Midbrain (tissue), 1 donor: Measurements from ENCODE around the gene CDH13.

Source experiments
- DNase-seq: peaks from one replicate; lab custom pipeline; 2025; lab: John Stamatoyannopoulos, UW

The CDH13 gene

DNA sequence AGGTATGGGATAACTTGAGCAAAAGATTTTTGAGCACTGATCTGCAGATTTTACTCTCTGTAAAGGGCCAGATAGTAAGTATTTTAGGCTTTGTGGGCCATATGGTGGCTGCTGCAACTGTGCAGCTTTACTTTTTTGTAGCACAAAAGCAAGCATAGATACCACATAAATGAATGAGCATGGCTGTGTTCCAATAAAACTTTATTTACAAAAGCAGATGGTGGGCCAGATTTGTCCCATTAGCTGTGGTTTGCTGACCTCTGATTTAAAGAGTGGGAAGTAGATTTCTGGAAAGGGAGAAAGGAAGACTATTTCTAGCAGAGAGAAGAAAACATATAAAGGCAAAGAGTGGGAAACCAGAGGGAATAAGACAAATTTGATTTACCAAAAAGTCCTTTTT, 882.5 kb downstream of the CDH13 start:
- no peak for DNase-seq

DNA sequence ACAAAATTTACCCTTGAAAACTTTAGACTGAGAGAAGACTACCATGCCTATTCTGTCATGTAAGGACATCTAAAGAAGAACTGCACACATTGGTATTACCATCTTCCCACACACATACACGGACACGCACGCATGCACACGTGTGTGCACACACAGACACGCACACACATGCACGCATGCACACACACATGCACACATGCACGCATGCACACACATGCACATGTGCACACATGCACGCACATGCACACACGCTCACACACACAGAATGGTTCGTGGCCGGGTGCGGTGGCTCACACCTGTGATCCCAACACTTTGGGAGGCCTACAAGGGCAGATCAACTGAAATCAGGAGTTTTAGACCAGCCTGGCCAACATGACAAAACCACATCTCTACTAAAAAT, 884.1 kb downstream of the CDH13 start:
- no peak for DNase-seq

DNA sequence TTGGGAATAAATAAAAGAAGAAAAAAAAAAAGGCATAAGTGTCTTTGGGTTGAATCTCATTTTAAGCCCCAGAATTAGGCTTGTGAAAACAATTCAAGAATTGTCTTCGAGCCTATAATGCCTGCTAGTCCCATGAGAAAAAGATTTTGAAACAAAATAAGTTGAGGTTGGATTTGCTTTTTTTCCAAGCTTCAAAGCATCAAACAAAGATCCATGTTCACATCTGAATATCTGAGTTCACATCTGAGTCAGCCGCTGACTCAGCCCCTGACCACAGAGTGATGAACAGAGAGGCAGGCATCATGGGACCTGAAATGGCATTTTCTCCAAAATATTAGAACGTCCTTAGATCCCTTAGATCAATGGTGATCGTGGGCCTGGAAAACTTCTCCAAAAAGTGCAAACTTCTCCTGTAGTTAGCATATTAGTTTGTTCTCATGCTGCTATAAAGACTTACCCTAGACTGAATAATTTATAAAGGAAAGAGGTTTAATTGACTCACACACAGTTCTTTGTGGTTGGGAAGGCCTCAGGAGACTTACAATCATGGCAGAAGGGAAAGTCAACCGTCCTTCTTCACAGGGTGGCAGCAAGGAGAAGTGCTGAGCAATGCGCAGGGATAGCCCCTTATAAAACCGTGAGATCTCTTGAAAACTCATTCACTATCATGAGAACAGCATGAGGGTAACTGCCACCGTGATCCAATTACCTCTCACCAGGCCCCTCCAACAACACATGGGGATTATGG, 886.4 kb downstream of the CDH13 start:
- DNase-seq = no peak

DNA sequence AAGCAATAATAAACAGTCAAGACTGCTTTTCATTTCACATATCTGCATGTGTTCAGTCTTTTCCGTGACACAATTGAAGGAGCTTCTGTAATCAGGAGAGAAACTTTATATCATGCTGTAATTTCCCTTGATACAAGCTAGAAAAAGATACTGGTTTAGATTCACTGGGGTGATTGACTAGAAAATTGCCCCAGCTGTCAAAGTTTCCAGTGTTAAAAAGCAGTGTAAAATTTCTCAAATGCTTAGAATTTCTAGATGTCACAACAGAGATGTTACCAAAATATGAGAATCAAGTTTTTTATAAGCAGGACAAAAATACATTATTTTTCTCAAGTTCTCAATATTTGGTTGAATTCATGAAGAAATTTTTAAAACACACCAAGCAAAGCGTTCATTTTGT, 888.6 kb downstream of the CDH13 start:
- no peak for DNase-seq

DNA sequence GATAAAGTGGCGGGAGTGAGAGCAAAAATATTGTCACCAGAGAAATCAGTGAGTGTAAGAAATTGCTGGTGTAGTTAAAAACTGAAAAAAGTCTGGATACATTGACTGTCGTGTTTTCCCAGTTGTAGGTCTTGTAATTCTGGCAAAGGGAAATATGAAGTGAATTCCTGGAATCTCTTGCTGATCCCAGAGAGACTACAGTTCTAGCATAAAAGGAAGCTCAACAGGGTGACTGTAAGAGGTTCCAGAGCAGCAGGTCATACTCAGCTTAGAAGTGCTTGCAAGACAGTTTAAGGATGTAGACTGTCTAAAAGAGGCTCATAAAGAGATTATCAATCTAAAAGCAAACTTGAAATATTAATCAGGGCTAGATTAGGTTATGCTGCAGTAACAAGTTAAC, 890.2 kb downstream of the CDH13 start:
- no peak for DNase-seq

DNA sequence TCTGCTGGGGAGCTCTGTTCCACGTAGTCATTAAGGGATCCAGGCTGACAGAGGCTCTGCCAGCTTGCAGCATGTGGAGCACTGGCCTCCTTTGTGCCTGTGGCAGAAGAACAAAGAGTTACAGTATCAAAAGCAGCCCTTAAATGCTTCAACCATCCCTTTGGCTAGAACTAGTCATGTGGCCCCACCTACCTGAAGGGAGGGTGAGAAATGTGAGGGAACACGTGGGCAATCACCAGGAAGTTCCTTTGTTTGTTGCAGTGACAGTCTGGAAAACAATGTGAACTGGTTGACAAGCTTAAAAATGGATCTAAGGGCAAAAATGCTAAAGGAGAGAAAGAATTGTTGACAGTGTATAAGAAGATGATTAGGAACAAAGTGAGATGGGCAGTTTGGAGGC, 890.6 kb downstream of the CDH13 start:
- DNase-seq = no peak

DNA sequence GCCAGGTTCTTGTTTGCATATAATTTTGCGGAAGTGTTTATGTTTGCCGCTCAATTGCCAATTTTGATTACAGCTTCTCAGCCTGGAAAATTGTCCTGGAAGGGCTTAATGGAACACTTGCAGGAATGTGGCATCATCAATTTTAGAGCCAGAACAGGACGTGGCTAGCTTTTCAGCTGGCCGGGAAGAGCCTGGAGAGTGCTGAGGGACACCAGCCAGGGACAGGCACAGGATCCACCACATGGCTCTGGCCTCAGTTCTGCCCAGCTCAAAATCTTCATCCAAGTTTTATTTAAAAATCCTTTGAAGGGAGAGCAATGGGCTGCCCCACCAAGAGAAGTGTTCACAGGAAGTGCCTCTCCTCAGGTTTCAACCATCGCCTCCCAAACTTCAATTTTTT, 893.8 kb downstream of the CDH13 start:
- no peak for DNase-seq

DNA sequence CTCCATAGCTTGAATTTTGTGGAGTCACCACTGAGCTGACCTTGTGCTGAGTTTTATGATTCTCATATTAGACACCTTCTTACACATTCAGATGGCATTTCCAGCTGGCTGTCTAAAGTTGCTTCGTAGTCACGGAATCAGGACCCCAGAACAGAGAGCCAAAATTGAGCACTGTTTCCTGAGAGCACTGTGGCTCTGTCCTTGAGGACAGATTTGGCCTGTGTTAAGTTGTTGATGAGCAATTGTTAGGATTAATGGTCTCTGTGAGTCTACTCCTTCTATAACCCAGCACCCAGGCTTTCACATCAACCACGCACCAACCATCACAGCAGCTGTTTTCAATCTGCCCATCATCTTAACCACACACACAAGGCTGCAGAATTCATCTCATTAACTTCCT, 903.5 kb downstream of the CDH13 start:
- no peak for DNase-seq

DNA sequence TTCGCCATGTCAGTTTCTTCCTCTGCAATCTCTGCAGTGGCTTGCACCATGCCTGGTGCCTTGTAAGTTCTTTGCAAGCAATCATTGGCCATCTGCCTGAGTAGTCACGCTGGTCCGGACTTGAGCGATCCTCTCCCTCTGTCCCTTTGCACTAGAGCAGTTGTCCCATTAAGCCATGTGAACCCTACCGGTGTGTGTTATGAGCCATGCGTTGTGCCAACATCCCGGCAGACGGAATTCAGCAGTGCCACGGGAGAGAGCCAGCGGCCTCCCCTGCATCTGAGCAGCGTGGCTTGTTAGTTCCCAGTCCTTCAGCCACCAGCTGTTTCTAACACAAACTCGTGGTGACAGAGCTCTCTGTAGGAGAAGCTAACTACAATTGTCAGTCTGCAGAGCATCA, 905.9 kb downstream of the CDH13 start:
- no peak for DNase-seq

DNA sequence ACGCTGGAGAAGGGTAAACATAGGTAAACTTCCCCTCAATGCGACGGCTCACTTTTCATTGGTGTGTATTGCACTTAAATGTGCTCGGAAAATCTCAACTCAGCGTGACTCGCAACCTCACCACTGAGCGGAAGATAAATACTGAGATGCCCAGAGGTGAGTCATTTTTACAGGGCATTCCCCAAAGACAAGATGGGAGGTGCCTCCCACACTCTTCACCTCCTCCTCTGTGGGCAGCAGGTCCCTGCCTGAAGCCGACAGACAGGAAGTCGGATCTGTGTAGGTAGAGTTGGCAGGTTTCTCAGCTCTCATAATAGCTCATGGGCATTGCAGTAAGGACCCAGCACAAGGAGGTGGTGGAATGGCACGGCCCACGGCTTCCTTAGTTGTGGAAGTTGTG, 906.4 kb downstream of the CDH13 start:
- DNase-seq = no peak

DNA sequence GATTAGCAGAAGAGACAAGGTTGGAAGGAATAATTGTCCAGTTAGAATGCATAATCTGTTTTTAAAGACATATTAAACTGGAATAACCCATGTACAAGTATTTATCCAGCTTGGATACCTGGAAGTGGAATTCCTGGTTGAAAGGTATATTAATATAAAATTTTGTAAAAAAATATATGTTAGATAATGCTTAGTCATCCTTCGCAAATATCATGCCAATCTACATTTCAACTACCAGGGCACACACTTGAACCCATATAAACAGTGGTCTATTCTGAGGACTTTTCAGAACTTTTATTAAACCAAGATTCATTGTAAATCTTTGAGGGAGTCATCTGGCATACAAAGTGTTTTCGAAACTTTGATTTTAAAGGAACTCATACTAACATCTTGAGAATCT, 911.9 kb downstream of the CDH13 start:
- no peak for DNase-seq

DNA sequence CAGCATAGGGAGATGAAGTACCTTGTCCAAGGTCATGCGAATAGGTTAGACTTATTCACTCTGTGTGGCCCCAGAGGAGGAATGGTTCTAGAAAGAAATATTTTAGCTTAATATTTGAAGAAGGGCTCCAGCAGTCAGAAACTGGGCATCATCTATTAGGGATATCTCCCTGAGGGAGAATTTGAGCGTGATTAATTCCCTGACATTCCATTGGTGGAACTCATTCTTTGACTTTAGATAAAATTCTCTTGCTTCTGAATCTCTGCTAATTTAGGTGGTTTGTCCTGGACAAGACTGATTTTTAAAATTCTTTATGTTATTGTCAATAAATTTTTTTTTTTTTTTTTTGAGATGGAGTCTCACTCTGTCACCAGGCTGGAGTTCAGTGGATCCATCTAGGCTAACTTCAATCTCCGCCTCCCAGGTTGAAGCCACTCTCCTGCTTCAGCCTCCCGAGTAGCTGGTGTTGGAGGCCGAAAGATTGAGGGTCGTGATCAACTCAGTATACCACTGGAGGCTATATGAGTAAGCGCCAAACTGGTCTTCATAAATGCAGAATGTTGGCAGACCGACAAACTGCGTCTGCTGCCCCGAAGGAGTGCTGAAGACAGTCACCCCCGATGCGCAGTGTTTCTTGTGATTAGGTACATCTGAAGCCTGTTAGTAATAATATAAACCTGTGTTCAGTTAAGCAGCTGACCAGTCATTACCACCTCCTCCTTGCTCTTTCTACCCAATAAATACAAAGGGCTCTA, 913.1 kb downstream of the CDH13 start:
- DNase-seq = no peak

DNA sequence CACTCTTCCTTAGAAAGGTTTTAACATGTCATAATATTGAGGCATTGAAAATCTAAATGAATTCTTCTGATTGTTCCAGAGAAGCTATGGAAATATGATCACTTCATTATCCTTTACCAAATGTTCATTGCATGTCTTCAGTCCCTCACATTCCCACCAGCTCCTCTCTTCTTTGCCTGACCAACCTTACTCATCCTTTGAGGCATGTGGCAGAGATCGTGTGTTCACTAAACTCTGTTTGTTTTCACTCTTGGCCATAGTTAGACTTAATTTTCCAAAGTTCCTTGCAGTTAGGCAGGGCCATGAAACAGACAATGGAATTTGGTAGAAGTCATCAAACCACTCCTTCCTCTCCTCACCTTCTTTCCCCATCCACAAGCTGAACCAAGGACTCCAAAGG, 914.5 kb downstream of the CDH13 start:
- no peak for DNase-seq

DNA sequence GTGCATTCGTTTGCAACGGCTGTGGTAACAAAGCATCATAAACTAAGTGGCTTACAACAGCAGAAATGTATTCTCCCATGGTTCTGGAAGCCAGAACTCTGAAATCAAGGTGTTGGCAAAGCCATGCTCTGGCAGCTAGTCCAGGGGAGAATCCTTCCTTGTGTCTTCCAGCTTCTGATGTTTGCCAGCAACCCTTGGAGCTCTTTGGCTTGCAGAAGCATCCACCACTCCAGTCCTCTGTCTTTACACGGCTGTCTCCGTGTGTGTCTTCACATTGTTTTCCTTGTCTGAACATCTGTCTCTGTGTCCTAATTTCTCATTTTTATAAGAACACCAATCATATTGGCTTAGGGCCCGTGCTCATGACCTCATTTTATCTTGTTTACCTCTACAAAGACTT, 915.7 kb downstream of the CDH13 start:
- DNase-seq = no peak

DNA sequence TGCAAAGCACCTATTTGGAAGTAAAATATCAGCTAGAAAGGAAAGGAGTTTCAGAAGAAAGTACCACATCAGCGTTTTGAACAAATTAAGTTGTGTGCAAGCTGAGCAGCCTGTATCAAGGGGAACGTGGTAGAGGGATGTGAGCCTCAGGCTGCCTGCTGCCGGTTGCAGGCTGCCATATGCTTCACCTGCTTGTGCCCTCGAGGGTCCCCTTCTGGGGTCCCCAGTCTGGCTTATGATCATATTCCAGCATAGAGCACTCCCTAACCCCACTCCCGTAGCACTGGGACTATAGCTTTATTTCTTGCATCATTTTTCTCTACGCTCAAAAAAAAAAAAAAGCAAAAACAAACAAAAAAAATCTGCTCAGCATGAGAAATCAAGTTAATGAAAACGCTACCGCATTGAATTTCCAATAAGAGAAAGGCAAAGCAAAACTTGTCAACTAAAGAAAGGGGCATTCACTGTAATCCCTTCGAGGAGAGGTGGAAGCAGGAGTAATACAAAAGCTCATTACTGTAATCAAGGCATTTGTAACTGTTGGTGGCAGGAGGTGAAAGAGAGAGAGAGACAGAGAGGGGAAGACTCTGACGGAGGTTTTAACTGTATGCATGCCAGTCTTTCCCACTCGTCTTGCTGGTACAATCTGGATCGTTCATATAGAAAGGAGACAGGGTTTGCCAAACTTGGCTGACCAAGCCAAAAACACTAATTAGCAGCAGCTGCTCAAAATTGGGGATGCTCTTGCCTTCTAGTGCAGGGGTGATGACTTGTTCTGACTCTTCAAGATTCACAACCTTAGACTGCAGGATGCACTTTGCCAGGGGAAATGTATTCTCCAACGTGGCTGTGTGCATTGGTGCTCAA, 922.8 kb downstream of the CDH13 start:
- no peak for DNase-seq

DNA sequence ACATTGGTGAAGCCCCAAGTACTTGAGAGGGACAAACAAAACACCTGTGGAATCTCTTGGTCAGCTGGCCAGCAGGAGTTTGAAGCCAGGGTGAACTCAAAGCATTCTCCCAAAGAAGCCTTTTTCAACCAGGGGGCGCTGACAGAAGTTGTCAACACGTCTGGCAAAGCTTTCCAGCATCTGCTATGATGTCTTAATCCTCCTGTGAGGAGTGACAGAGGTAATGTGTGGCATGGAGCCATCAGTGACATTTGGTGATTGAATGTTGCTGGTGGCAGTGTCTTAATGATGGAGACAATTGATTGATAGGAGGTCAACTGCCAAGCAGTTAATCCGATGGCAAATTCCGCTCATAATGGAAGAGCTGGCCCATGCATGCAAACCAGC, 923.4 kb downstream of the CDH13 start:
- DNase-seq = no peak

DNA sequence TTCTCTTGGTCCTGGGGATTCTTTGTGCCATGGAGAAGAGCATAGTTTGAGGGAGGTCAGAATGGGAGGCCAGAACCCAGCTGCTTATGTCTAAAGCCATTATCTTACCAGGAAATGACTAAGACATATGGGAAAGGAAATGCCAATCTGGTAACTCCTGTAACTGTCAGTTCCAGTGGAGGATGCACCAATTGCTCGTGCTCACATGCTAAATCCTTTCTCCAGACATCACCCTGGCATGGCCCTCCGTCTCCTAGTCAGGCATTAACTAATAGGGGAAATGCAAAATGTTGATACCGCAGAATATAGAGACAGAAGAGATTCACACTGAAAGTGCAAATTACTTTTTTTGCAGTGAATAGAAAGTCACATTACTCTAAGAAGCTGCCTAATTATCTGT, 925.5 kb downstream of the CDH13 start:
- DNase-seq = no peak

DNA sequence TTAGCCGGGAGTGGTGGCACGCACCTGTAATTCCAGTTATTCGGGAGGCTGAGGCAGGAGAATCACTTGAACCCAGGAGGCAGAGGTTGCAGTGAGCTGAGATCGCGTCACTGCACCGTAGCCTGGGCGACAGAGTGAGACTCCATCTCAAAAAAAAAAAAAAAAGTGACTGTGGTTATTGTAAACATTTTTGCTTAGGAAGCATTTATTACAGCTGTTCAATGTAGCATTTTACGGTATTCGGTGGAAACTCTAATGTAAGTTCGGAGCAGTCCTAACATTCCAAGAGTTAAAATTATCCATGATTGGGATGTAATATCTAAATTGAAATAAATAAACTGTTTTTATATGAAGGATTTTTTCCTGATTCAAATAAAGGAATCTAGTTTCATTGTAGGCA, 926.2 kb downstream of the CDH13 start:
- DNase-seq = no peak

DNA sequence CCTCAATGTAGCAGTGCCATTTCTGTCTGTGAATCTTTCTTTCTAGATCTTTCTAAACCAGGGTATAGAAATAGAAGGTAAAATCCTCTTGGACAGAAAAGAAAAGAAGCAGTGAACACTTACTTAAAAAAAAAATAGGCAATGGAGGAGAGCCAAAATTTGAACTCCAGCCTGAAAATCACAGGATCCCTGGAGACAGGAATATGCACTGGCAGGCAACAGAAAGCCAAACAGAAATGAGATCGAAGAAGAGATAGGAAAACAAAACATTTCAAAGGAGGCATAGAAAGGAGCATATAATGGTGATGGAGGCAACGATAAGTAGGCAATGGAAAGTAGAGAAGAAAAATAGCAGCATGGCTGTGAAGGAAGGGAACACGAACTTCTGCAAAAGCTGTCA, 927.3 kb downstream of the CDH13 start:
- DNase-seq = no peak

DNA sequence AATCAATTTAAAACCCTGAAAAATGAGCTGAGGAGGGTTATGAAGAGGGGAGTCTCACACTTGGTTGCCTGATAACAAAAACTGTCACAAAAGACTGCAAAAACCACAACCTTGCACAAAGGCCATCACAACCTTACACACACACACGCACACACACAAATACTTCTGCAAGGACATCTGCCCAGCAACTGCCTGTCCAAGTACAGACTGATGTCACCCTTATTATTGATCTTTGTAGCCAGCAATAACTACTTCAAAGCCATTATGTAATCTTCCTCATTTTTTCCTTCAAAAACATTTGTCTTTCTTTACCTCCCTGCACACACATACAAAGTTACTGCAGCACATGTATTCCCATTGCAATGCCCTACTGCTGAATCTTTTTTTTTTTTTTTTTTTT, 927.8 kb downstream of the CDH13 start:
- DNase-seq = no peak

DNA sequence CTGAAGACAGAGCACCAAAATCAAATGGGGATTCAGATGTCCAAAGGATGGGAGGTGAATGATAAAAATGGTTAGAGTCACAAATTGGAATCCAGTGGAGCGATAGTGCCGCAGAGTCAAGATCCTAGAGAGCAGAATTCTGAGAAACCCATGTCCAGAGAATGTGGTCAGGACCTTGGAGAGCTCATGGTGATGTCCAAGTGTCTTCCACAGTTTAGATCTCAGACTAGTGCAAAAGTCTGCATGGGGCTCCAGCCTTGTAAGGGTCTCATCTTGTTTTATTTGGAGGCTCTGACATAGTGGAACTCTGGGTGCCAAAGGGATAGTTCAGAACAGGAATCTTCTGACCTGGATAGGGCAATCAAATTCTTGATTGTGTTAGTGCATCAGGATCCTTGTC, 935.1 kb downstream of the CDH13 start:
- DNase-seq = no peak

DNA sequence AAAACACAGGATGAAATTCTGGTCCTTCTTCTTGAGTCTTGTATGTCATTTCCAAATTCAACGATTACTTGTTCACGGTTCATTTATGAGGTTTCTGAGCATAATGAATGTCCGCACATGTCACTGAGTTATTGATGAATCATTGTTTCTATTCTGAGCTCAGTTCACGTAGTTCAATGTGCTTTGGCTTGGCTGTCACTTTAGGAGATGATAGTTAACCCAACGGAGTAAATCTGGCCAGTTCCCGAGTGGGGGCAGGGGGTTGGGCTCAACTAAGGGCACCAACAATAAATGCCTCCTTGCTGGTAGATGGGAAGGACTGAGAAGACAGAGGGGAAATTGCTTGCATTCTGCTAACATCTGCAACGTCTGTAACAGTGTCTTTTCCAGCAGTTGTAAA, 941.6 kb downstream of the CDH13 start:
- no peak for DNase-seq

DNA sequence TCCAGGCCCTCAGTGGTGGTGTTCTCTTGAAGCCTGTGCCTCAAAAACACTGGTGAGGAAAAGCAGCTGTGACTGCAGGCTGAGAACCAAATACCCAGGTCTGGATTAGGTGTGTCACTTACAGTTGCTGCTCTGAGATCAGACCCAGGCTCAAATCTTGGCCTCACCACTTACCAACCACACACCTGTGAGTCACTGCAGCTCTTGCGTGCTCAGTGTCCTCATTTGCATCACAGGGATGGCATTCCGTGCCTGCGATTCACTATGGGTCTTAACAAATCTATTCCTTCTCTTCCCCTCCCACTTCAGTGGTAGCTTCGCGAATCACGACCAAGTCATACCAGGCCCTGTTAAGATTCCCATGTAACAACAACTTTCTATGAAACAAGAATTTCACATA, 947.6 kb downstream of the CDH13 start:
- no peak for DNase-seq
